PC-3 (cell line): Measurements from ENCODE around the gene ANKIB1. TPM values are rescaled to one million over a fixed set of nuclear protein-coding genes. Genes with fewer than 3 reads are reported as not detected.

Experiments
- ATAC-seq: fragments of 200-7000 bp; cut with Tn5 transposase; 2 replicates; pipeline ENCODE4 v1.9.1; 2020; ENCODE audit warnings: mild to moderate bottlenecking, moderate library complexity
- BruUV-seq: library from RNA; stranded (reverse); fragments of 400-500 nt; replicated peaks from 2 replicates; lab custom pipeline; 2021; lab: Mats Ljungman, UMichigan
- CTCF ChIA-PET: fragments of 300-600 bp; sonication (Branson Sonifier 250); formaldehyde crosslinking; loops from one replicate; lab custom pipeline; 2022; ENCODE audit warnings: antibody characterized with exemption; lab: Charles Lee
- POLR2A ChIA-PET: fragments of 300-600 bp; sonication (Branson Sonifier 250); formaldehyde crosslinking; loops from one replicate; lab custom pipeline; 2022; ENCODE audit warnings: antibody characterized with exemption; ENCODE audit not compliant: unreplicated experiment; lab: Charles Lee
- DNase-seq: peaks from one replicate; pipeline ENCODE4 v3.0.0-alpha.2; 2015
- H2AFZ ChIP-seq: fragments of 300-600 bp; sonication (generic); 2 replicates; pipeline ENCODE4 v1.6.0; 2016; ENCODE audit warnings: antibody characterized with exemption, low read length
- H3F3A ChIP-seq: fragments of 300-600 bp; sonication (generic); one replicate; pipeline ENCODE4 v1.6.0; 2017; ENCODE audit warnings: antibody characterized with exemption, low read length, control low read depth, mild to moderate bottlenecking; ENCODE audit not compliant: unreplicated experiment
- H3K27ac ChIP-seq: fragments of 300-600 bp; sonication (generic); 2 replicates; pipeline ENCODE4 v1.5.1; 2016; ENCODE audit warnings: mild to moderate bottlenecking, low read length
- H3K27me3 ChIP-seq: fragments of 300-600 bp; sonication (generic); 2 replicates; pipeline ENCODE4 v1.6.1; 2016; ENCODE audit warnings: low read length, mixed read lengths
- H3K36me3 ChIP-seq: fragments of 300-600 bp; sonication (generic); 2 replicates; pipeline ENCODE4 v1.6.1; 2016; ENCODE audit warnings: low read depth, mixed run types, low read length, mixed read lengths
- H3K4me1 ChIP-seq: fragments of 300-600 bp; sonication (generic); 2 replicates; pipeline ENCODE4 v1.5.1; 2016; ENCODE audit warnings: low read length; ENCODE audit not compliant: insufficient read depth
- H3K4me2 ChIP-seq: fragments of 300-600 bp; sonication (generic); 2 replicates; pipeline ENCODE4 v1.6.0; 2016; ENCODE audit warnings: low read length
- H3K4me3 ChIP-seq: fragments of 300-600 bp; sonication (generic); 2 replicates; pipeline ENCODE4 v1.5.1; 2016; ENCODE audit warnings: mild to moderate bottlenecking, low read length, mixed read lengths
- H3K79me2 ChIP-seq: fragments of 300-600 bp; sonication (generic); 2 replicates; pipeline ENCODE4 v1.6.1; 2017; ENCODE audit warnings: low read length, mixed read lengths
- H3K9ac ChIP-seq: fragments of 300-600 bp; sonication (generic); 2 replicates; pipeline ENCODE4 v1.6.0; 2016; ENCODE audit warnings: mild to moderate bottlenecking, low read length
- H3K9me2 ChIP-seq: fragments of 300-600 bp; sonication (generic); replicated peaks from 2 replicates; pipeline ENCODE4 v1.6.1; 2016; ENCODE audit warnings: mixed run types, low read length, mixed read lengths
- H3K9me3 ChIP-seq: fragments of 300-600 bp; sonication (generic); 2 replicates; pipeline ENCODE4 v1.6.1; 2016; ENCODE audit warnings: low read length, mixed read lengths
- H4K20me1 ChIP-seq: fragments of 300-600 bp; sonication (generic); 2 replicates; pipeline ENCODE4 v1.6.1; 2016; ENCODE audit warnings: low read length, mixed read lengths
- CTCF ChIP-seq: fragments of 300-600 bp; sonication (generic); conservative IDR thresholded peaks from 2 replicates; pipeline ENCODE4 v1.5.1; 2017; ENCODE audit warnings: antibody characterized with exemption, low read depth, mild to moderate bottlenecking, low read length
- EZH2 ChIP-seq: fragments of 300-600 bp; sonication (generic); IDR thresholded peaks from one replicate; pipeline ENCODE4 v1.6.1; 2017; ENCODE audit warnings: antibody characterized with exemption, mild to moderate bottlenecking, low read length; ENCODE audit not compliant: unreplicated experiment
- EZH2phosphoT487 ChIP-seq: fragments of 300-600 bp; sonication (generic); IDR thresholded peaks from 2 replicates; pipeline ENCODE4 v1.6.1; 2018; ENCODE audit warnings: mild to moderate bottlenecking, antibody characterized with exemption, low read length, borderline replicate concordance
- intact Hi-C: fragments of 100-400 bp; cut with micrococcal nuclease; formaldehyde crosslinking; loops from 2 replicates; pipeline ENCODE4 v1.9.0; 2023
- total RNA-seq: library from RNA; depleted of rRNA; stranded (reverse); fragments of >200 nt; gene quantifications from 2 replicates; pipeline ENCODE4 v1.2.3, GENCODE V29; 2014

ANKIB1 gene
- total RNA-seq, 1 experiment from 2014 or later, result 32.1 TPM

- TF ChIP-seq EZH2 (no peak), CTCF (no peak), EZH2phosphoT487 (no peak)
- no peaks in the 10 kb centered on the region for H3K79me2 ChIP-seq
- no peak for ATAC-seq
- no peaks in the 10 kb centered on the region for H3K27me3 ChIP-seq
- H3K9me3 ChIP-seq, result no peaks in the 10 kb centered on the region
- no peak overlapping the region for H3K9ac ChIP-seq
- no peak overlapping the region for H3K4me3 ChIP-seq
- no peak overlapping the region for H2AFZ ChIP-seq
- no peak overlapping the region for H3K27ac ChIP-seq
- H3K4me2 ChIP-seq, result no peak overlapping the region
- DNase-seq, result no peak
- H3K4me1 ChIP-seq, result no peaks in the 10 kb centered on the region
- H3F3A ChIP-seq, result no peaks in the 10 kb centered on the region
- H3K9me2 ChIP-seq, result no peaks in the 10 kb centered on the region
- no TSS peak for BruUV-seq
- H3K36me3 ChIP-seq, result peaks cover 18% of the 10 kb centered on the region
- intact Hi-C loops, result no loop called here
- ChIA-PET CTCF (no interaction called here), POLR2A (no interaction called here)
- H4K20me1 ChIP-seq, result no peaks in the 10 kb centered on the region
Measured at GRCh38 chr7:92230547-92230946, 15.2 kb upstream of the ANKIB1 start.

- no TSS peak for BruUV-seq
- H3K9ac ChIP-seq, result no peak overlapping the region
- H4K20me1 ChIP-seq, result peaks cover 5% of the 10 kb centered on the region; the same call in 1 of the 2 replicates
- ATAC-seq (no peak), DNase-seq (no peak)
- H3K4me2 ChIP-seq, result no peak overlapping the region; the same call in 1 of the 2 replicates
- intact Hi-C loops, result no loop called here
- TF ChIP-seq CTCF (no peak), EZH2phosphoT487 (no peak), EZH2 (no peak)
- H3K9me2 ChIP-seq, result no peaks in the 10 kb centered on the region
- H3K9me3 ChIP-seq, result no peaks in the 10 kb centered on the region
- ChIA-PET CTCF (no interaction called here), POLR2A (no interaction called here)
- no peaks in the 10 kb centered on the region for H3F3A ChIP-seq
- no peaks in the 10 kb centered on the region for H3K27me3 ChIP-seq
- no peak overlapping the region for H3K4me3 ChIP-seq
- H2AFZ ChIP-seq, result no peak overlapping the region
- H3K79me2 ChIP-seq, result peaks cover 50% of the 10 kb centered on the region
- 0 out of 2 replicates have a peak, but pooled peaks cover 3% of the 10 kb centered on the region for H3K36me3 ChIP-seq
- no peak overlapping the region for H3K27ac ChIP-seq
- peaks cover 16% of the 10 kb centered on the region for H3K4me1 ChIP-seq
Measured at GRCh38 chr7:92242972-92243371, 2.8 kb upstream of the ANKIB1 start.

GRCh38 chr7:92244808-92245486, 827 bp upstream of the ANKIB1 start:
- Histone ChIP-seq H3F3A (no peaks in the 10 kb centered on the region), H3K4me3 (peak overlapping the region; percentile 92), H3K9ac (peak overlapping the region; percentile 94), H3K4me1 (peaks cover 21% of the 10 kb centered on the region), H2AFZ (peak overlapping the region; percentile 91), H3K9me2 (no peaks in the 10 kb centered on the region), H3K36me3 (0 out of 2 replicates have a peak, but pooled peaks cover 3% of the 10 kb centered on the region), H3K27me3 (no peaks in the 10 kb centered on the region), H3K4me2 (peak overlapping the region; percentile 93), H3K79me2 (peaks cover 70% of the 10 kb centered on the region), H3K27ac (peak overlapping the region; percentile 84), H4K20me1 (peaks cover 10% of the 10 kb centered on the region; the same call in 1 of the 2 replicates), H3K9me3 (no peaks in the 10 kb centered on the region)
- intact Hi-C loops, result loop anchor here (2.0 kb wide), 1 partner anchor 202 kb away; the partner anchor contains the start of gene GATAD1
- BruUV-seq, result no TSS peak
- ChIA-PET CTCF (interaction anchor here (1.0 kb wide), 1 partner anchor 66 kb away, joined by 3 read pairs; the partner anchor contains the start of gene LRRD1), POLR2A (no interaction called here)
- ATAC-seq, result peak; percentile 5
- no peak for TF ChIP-seq EZH2phosphoT487
- no peak for TF ChIP-seq CTCF
- no peak for TF ChIP-seq EZH2
- no peak for DNase-seq
